SK-N-SH treated with all-trans-retinoic acid at 6 μM for 48 hours (cell line): ENCODE data around the gene TOX2.

Experiments
- ATAC-seq: fragments of 200-7000 bp; cut with Tn5 transposase; 3 replicates; pipeline ENCODE4 v1.9.1; 2020; ENCODE audit warnings: mild to moderate bottlenecking, moderate library complexity
- ARNTL ChIP-seq: fragments of 450-650 bp; formaldehyde crosslinking; IDR thresholded peaks from 2 replicates; pipeline ENCODE4 v1.5.0; 2020; ENCODE audit warnings: low read depth, mild to moderate bottlenecking, moderate library complexity, borderline replicate concordance
- BACH2 ChIP-seq: fragments of 250-450 bp; sonication (Bioruptor Pico); IDR thresholded peaks from 2 replicates; pipeline ENCODE4 v1.9.0; 2021; ENCODE audit warnings: mild to moderate bottlenecking, borderline replicate concordance
- CSDC2 ChIP-seq: fragments of 250-450 bp; sonication (Bioruptor Pico); IDR thresholded peaks from 2 replicates; pipeline ENCODE4 v1.5.0; 2020; ENCODE audit warnings: mild to moderate bottlenecking, moderate library complexity
- CSRNP3 ChIP-seq: fragments of 250-450 bp; sonication (Bioruptor Pico); IDR thresholded peaks from 2 replicates; pipeline ENCODE4 v1.5.1; 2021; ENCODE audit warnings: mild to moderate bottlenecking, moderate library complexity
- GLIS3 ChIP-seq: fragments of 250-450 bp; sonication (Bioruptor Pico); IDR thresholded peaks from 2 replicates; pipeline ENCODE4 v1.5.0; 2020; ENCODE audit warnings: mild to moderate bottlenecking, moderate library complexity
- ISL1 ChIP-seq: fragments of 250-450 bp; sonication (Bioruptor Pico); IDR thresholded peaks from 2 replicates; pipeline ENCODE4 v2.1.2; 2022; ENCODE audit warnings: mild to moderate bottlenecking, moderate library complexity
- OSR1 ChIP-seq: fragments of 250-450 bp; sonication (Bioruptor Pico); IDR thresholded peaks from 2 replicates; pipeline ENCODE4 v1.8.0; 2022; ENCODE audit warnings: moderate library complexity, mild to moderate bottlenecking, inconsistent platforms
- PATZ1 ChIP-seq: fragments of 250-450 bp; sonication (Bioruptor Pico); IDR thresholded peaks from 2 replicates; pipeline ENCODE4 v1.8.0; 2020; ENCODE audit warnings: mild to moderate bottlenecking, moderate library complexity, borderline replicate concordance
- RARB ChIP-seq: fragments of 250-450 bp; sonication (Bioruptor Pico); IDR thresholded peaks from 2 replicates; pipeline ENCODE4 v1.8.0; 2021; ENCODE audit warnings: mild to moderate bottlenecking, moderate library complexity
- SNAI2 ChIP-seq: fragments of 250-450 bp; sonication (Bioruptor Pico); IDR thresholded peaks from 2 replicates; pipeline ENCODE4 v1.5.0; 2020; ENCODE audit warnings: mild to moderate bottlenecking, moderate library complexity
- TCF4 ChIP-seq: fragments of 250-450 bp; sonication (Bioruptor Pico); IDR thresholded peaks from 2 replicates; pipeline ENCODE4 v1.8.0; 2021; ENCODE audit warnings: mild to moderate bottlenecking, moderate library complexity, borderline replicate concordance
- TOX ChIP-seq: fragments of 250-450 bp; sonication (Bioruptor Pico); IDR thresholded peaks from 2 replicates; pipeline ENCODE4 v1.8.0; 2021; ENCODE audit warnings: mild to moderate bottlenecking, moderate library complexity, borderline replicate concordance
- ZC3H10 ChIP-seq: fragments of 250-450 bp; sonication (Bioruptor Pico); IDR thresholded peaks from 2 replicates; pipeline ENCODE4 v1.5.1; 2021; ENCODE audit warnings: mild to moderate bottlenecking, moderate library complexity
- ZFP3 ChIP-seq: fragments of 250-450 bp; sonication (Bioruptor Pico); IDR thresholded peaks from 2 replicates; pipeline ENCODE4 v1.5.0; 2020; ENCODE audit warnings: mild to moderate bottlenecking, moderate library complexity
- ZFP30 ChIP-seq: fragments of 450-650 bp; formaldehyde crosslinking; IDR thresholded peaks from 2 replicates; pipeline ENCODE4 v1.5.0; 2022; ENCODE audit warnings: mild to moderate bottlenecking, moderate library complexity
- ZNF565 ChIP-seq: fragments of 450-650 bp; formaldehyde crosslinking; conservative IDR thresholded peaks from 2 replicates; pipeline ENCODE4 v1.5.0; 2020; ENCODE audit warnings: low read depth, mild to moderate bottlenecking, moderate library complexity
- ZNF70 ChIP-seq: fragments of 450-650 bp; formaldehyde crosslinking; IDR thresholded peaks from 2 replicates; pipeline ENCODE4 v1.5.0; 2020; ENCODE audit warnings: mild to moderate bottlenecking, moderate library complexity
- ZNF8 ChIP-seq: fragments of 450-650 bp; formaldehyde crosslinking; IDR thresholded peaks from 2 replicates; pipeline ENCODE4 v1.5.0; 2020; ENCODE audit warnings: mild to moderate bottlenecking, moderate library complexity
- TF ChIP-seq, protein P1 (sequence below): fragments of 250-450 bp; sonication (Bioruptor Pico); IDR thresholded peaks from 2 replicates; pipeline ENCODE4 v1.8.0; 2021; ENCODE audit warnings: low read depth, mild to moderate bottlenecking, moderate library complexity, borderline replicate concordance
- TF ChIP-seq, protein P2 (sequence below): fragments of 250-450 bp; sonication (Bioruptor Pico); IDR thresholded peaks from 2 replicates; pipeline ENCODE4 v1.5.0; 2020; ENCODE audit warnings: mild to moderate bottlenecking, moderate library complexity
- TF ChIP-seq, protein P3 (sequence below): fragments of 250-450 bp; sonication (Bioruptor Pico); IDR thresholded peaks from 2 replicates; pipeline ENCODE4 v1.5.1; 2020; ENCODE audit warnings: low read depth, mild to moderate bottlenecking, moderate library complexity

TOX2 gene

DNA sequence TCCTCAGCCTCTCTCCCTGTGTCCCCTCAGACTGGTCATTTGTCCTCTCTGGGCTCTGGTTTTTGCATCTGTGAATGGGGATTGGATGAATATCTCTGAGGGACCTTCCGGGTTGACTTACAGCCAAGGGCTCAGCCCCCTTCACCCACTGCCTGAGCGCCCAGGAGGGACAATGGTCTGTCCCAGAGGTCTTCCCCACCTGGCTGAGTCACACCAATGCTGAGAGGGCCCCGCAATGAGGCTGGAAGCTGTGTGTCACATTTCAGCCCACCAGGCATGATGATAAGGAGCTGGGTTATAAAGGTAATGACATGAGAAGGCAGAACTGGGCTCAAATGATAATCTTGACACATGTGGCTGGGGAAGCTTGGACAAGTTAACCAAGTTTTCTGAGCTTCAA is 70.5 kb downstream of the TOX2 start:
- TF ChIP-seq ZFP3 (CRISPR knock-in tag) (no peak), ZNF70 (no peak), ZNF565 (no peak), TOX (no peak), OSR1 (CRISPR knock-in tag) (no peak)
- TF ChIP-seq, protein P1, sequence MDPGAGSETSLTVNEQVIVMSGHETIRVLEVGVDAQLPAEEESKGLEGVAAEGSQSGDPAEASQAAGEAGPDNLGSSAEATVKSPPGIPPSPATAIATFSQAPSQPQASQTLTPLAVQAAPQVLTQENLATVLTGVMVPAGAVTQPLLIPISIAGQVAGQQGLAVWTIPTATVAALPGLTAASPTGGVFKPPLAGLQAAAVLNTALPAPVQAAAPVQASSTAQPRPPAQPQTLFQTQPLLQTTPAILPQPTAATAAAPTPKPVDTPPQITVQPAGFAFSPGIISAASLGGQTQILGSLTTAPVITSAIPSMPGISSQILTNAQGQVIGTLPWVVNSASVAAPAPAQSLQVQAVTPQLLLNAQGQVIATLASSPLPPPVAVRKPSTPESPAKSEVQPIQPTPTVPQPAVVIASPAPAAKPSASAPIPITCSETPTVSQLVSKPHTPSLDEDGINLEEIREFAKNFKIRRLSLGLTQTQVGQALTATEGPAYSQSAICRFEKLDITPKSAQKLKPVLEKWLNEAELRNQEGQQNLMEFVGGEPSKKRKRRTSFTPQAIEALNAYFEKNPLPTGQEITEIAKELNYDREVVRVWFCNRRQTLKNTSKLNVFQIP (CRISPR knock-in tag): no peak
- TF ChIP-seq, all 23 proteins: peak for 0
- ATAC-seq: no peak

- ATAC-seq: no peak
- TF ChIP-seq CSDC2 (CRISPR knock-in tag) (no peak), ZNF70 (no peak), ARNTL (CRISPR knock-in tag) (no peak), PATZ1 (CRISPR knock-in tag) (no peak), ZC3H10 (CRISPR knock-in tag) (no peak)
- TF ChIP-seq, protein P2, sequence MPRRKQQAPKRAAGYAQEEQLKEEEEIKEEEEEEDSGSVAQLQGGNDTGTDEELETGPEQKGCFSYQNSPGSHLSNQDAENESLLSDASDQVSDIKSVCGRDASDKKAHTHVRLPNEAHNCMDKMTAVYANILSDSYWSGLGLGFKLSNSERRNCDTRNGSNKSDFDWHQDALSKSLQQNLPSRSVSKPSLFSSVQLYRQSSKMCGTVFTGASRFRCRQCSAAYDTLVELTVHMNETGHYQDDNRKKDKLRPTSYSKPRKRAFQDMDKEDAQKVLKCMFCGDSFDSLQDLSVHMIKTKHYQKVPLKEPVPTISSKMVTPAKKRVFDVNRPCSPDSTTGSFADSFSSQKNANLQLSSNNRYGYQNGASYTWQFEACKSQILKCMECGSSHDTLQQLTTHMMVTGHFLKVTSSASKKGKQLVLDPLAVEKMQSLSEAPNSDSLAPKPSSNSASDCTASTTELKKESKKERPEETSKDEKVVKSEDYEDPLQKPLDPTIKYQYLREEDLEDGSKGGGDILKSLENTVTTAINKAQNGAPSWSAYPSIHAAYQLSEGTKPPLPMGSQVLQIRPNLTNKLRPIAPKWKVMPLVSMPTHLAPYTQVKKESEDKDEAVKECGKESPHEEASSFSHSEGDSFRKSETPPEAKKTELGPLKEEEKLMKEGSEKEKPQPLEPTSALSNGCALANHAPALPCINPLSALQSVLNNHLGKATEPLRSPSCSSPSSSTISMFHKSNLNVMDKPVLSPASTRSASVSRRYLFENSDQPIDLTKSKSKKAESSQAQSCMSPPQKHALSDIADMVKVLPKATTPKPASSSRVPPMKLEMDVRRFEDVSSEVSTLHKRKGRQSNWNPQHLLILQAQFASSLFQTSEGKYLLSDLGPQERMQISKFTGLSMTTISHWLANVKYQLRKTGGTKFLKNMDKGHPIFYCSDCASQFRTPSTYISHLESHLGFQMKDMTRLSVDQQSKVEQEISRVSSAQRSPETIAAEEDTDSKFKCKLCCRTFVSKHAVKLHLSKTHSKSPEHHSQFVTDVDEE: no peak
- TF ChIP-seq, protein P3, sequence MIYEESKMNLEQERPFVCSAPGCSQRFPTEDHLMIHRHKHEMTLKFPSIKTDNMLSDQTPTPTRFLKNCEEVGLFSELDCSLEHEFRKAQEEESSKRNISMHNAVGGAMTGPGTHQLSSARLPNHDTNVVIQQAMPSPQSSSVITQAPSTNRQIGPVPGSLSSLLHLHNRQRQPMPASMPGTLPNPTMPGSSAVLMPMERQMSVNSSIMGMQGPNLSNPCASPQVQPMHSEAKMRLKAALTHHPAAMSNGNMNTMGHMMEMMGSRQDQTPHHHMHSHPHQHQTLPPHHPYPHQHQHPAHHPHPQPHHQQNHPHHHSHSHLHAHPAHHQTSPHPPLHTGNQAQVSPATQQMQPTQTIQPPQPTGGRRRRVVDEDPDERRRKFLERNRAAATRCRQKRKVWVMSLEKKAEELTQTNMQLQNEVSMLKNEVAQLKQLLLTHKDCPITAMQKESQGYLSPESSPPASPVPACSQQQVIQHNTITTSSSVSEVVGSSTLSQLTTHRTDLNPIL (CRISPR knock-in tag): no peak
- TF ChIP-seq, all 23 proteins: peak for 0
Measured at GRCh38 chr20:43985608-43986316, 71.1 kb downstream of the TOX2 start.

DNA sequence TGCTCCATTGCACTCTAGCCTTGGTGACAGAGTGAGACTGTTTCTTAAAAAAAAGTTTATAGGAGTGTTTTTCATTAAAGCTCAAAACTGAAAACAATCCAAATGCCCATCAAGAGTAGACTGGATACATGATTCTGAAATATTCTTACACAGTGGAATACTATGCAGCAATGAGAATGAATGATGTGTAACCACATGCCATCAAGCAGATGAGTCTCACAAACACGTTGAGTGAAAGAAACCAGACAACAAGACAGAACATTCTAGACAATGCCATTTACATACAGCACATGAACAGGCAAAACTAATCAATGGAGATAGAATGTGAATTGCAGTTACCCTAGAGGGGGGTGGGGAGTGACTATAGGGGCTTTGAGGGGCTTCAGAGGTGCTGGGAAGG is 72.4 kb downstream of the TOX2 start:
- TF ChIP-seq ZNF8: no peak
- no peak for TF ChIP-seq SNAI2 (CRISPR knock-in tag)
- no peak for TF ChIP-seq RARB
- no peak for TF ChIP-seq ZFP30 (CRISPR knock-in tag)
- TF ChIP-seq GLIS3 (CRISPR knock-in tag): no peak
- TF ChIP-seq ZC3H10 (CRISPR knock-in tag): no peak
- no peak for TF ChIP-seq ZNF70
- no peak for TF ChIP-seq ISL1
- TF ChIP-seq, protein P2: no peak
- no peak for TF ChIP-seq BACH2 (CRISPR knock-in tag)
- TF ChIP-seq TCF4 (CRISPR knock-in tag): no peak
- TF ChIP-seq CSRNP3 (CRISPR knock-in tag): no peak
- no peak for ATAC-seq
